SK-N-MC (cell line): ENCODE data around the gene GABRG3.

Source experiments
- EZH2 ChIP-seq: fragments of 200-600 bp; sonication (generic); IDR thresholded peaks from one replicate; pipeline ENCODE4 v1.6.1; 2017; ENCODE audit warnings: antibody characterized with exemption
- FOXP2 ChIP-seq: optimal IDR thresholded peaks from 2 replicates; pipeline ENCODE3; 2011; ENCODE audit warnings: mild to moderate bottlenecking, moderate library complexity; ENCODE audit not compliant: insufficient read depth; ENCODE audit errors: extremely low read length, control extremely low read depth
- POLR2AphosphoS5 ChIP-seq: IDR thresholded peaks from 2 replicates; pipeline ENCODE4 v1.6.1; 2012; ENCODE audit warnings: mild to moderate bottlenecking, low read depth, low read length, borderline replicate concordance

- TF ChIP-seq POLR2AphosphoS5 = no peak
- no peak for TF ChIP-seq EZH2
- TF ChIP-seq FOXP2 = no peak
These were observed 99.9 kb downstream of the GABRG3 start for GRCh38 chr15:27070841-27071240.
